ENCODE data around the gene DCLRE1A. TPM values are rescaled to one million over a fixed set of nuclear protein-coding genes. Genes with fewer than 3 reads are reported as not detected.

Gene DCLRE1A
- total and polyA plus RNA-seq, 9 of the 15 experiments (the other 6 are each of a cell fraction or from before 2014, with no cell fraction given), result 8.5 to 25.5 (median 15.5) TPM

- TF ChIP-seq ZBTB12 (CRISPR knock-in tag; IDR thresholded peaks at IDR 0.05) (no peak), ZNF696 (CRISPR knock-in tag; conservative IDR thresholded peaks at IDR 0.05) (no peak), LCOR (CRISPR knock-in tag; IDR thresholded peaks at IDR 0.05) (no peak), CEBPB (tag; IDR thresholded peaks at IDR 0.05) (no peak), IRF1 (CRISPR knock-in tag; IDR thresholded peaks at IDR 0.05; ENCODE audit: borderline replicate concordance) (no peak), CUX1 (CRISPR knock-in tag; IDR thresholded peaks at IDR 0.05) (no peak), CREBBP (IDR thresholded peaks at IDR 0.05; ENCODE audit: low read depth, low read length) (no peak), ILF3 (IDR thresholded peaks at IDR 0.05; ENCODE audit: borderline replicate concordance) (no peak), ZNF253 (CRISPR knock-in tag; conservative IDR thresholded peaks at IDR 0.05) (no peak), REST (IDR thresholded peaks at IDR 0.05; ENCODE audit: borderline replicate concordance) (no peak), REST (CRISPR knock-in tag; IDR thresholded peaks at IDR 0.05; ENCODE audit: low read depth) (no peak), ZNF217 (CRISPR knock-in tag; IDR thresholded peaks at IDR 0.05) (no peak)
These were observed at the start of gene DCLRE1A, which contains the start of gene NHLRC2 (continued) for GRCh38 chr10:113854013-113854760.
